Muscle layer of colon (tissue), 2 donors: Measurements from ENCODE around the gene LINGO4.

ENCODE experiments used
- H3K27ac ChIP-seq: one replicate; pipeline ENCODE4 v1.7.0; 2013; ENCODE audit warnings: low read depth, mild to moderate bottlenecking, low read length, moderate library complexity
- H3K27me3 ChIP-seq, 2 donors: one replicate each; pipeline ENCODE4 v1.7.0; 2013; ENCODE audit warnings: low read length in 2 of 2, mild to moderate bottlenecking in 2 of 2; ENCODE audit not compliant: insufficient read depth in 2 of 2, control insufficient read depth in 1 of 2
- H3K36me3 ChIP-seq: one replicate; pipeline ENCODE4 v1.7.0; 2013; ENCODE audit warnings: mild to moderate bottlenecking, low read length; ENCODE audit not compliant: insufficient read depth
- H3K4me1 ChIP-seq: one replicate; pipeline ENCODE4 v1.7.0; 2013; ENCODE audit warnings: mild to moderate bottlenecking, low read length; ENCODE audit not compliant: insufficient read depth
- H3K4me3 ChIP-seq, 2 donors: one replicate each; pipeline ENCODE4 v1.7.0; 2013; ENCODE audit warnings: low read length in 2 of 2, low read depth in 1 of 2, mild to moderate bottlenecking in 1 of 2, moderate library complexity in 1 of 2
- H3K9ac ChIP-seq: one replicate; pipeline ENCODE4 v1.7.0; 2013; ENCODE audit warnings: low read length
- H3K9me3 ChIP-seq: one replicate; pipeline ENCODE4 v1.7.0; 2013; ENCODE audit warnings: mild to moderate bottlenecking, low read length
- donor health status: abdominal sarcoma.
- donor health status: Adenocarcinoma of cecum.

LINGO4 gene

DNA sequence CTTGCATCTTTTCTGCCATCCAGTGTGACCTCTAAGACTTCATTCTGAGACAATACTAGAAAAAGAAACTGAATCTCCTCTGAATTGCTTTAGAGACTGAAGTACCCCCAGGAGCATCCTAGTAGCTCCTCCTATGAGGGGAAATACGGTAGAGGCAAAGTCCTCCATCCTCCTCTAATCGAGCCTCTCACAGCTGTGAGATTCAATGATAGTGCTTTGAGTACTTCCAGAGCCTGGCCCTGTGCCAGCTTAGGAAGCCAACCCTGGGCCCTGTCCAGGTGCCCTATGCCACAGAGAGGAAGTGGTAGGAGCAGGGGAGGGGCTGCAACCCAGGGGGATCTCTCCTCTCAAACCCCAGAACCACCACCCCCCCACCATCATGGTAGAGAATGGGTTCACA is 15.7 kb upstream of the LINGO4 start:
- Histone ChIP-seq H3K36me3 (no peaks in the 10 kb centered on the region), H3K27me3 (peaks cover 0 to 5% of the 10 kb centered on the region in 2 donors), H3K4me3 (no peak overlapping the region), H3K9me3 (no peaks in the 10 kb centered on the region), H3K27ac (no peak overlapping the region), H3K4me1 (no peaks in the 10 kb centered on the region), H3K9ac (no peak overlapping the region)

DNA sequence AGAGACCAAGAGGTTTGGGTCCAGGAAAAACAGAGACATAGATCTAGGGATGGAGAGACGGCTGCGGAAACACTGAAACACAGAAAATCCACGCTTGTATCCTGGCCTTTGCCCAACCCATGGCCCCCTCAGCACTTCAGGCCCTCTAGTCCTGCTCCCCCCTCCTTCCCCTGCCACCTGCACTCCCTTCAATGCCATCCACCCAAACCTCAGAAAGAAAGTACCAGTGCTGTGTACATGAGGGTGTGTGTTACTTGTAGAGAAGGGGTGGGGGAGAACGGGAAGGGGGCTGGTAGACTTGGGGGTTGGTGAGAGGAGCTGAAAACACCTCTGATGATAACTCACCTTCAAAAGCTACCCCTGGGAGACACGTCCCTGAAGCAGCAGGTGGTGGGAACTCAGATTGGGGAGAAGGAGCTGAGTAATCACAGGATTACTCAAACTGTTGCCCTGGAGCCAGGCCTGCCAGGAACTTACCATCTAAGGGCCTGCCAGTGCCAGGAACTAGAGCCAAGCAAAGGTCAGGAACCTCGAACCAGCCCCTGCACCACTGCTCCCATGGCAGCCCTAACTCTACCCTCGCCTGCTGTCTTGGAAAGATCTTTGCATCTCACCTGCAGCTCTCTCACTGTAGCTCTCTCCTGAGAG is 14.9 kb upstream of the LINGO4 start:
- Histone ChIP-seq H3K27me3 (peaks cover 0 to 5% of the 10 kb centered on the region in 2 donors), H3K4me3 (no peak overlapping the region), H3K27ac (no peak overlapping the region), H3K4me1 (no peaks in the 10 kb centered on the region), H3K9ac (no peak overlapping the region), H3K9me3 (no peaks in the 10 kb centered on the region), H3K36me3 (no peaks in the 10 kb centered on the region)

DNA sequence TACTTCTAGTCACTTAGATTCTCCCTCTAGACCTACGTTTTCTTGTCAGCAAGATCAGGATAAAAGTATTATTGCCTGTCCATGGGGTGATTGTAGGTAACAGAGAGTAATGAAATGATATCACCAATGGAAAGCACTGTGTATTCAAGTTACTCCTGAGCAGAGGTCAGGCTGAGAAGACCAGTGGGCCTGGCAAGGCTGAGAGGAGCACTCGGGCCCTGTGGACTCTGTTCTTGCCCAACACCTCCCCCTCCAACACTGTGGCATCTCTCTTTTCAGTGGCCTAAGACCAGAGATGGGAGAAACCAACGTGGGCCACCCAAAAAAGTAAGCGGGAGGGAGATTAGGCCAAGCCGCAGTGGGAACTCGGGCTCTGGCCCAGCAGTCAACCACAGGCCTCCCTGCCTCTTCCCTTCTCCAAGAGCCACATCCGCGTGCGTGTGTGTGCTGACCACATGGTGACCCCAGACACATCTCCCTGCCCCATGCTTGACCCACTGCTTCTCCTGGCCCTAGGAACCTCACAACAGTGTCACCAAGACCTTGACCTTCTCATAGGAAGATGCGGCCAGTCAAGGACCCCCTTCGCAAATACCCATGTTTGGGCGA is 14.1 kb upstream of the LINGO4 start:
- H3K4me3 ChIP-seq, result no peak overlapping the region
- no peaks in the 10 kb centered on the region for H3K4me1 ChIP-seq
- no peak overlapping the region for H3K27ac ChIP-seq
- no peaks in the 10 kb centered on the region for H3K9me3 ChIP-seq
- H3K36me3 ChIP-seq, result no peaks in the 10 kb centered on the region
- H3K27me3 ChIP-seq, result peaks cover 0 to 5% of the 10 kb centered on the region in 2 donors
- no peak overlapping the region for H3K9ac ChIP-seq

DNA sequence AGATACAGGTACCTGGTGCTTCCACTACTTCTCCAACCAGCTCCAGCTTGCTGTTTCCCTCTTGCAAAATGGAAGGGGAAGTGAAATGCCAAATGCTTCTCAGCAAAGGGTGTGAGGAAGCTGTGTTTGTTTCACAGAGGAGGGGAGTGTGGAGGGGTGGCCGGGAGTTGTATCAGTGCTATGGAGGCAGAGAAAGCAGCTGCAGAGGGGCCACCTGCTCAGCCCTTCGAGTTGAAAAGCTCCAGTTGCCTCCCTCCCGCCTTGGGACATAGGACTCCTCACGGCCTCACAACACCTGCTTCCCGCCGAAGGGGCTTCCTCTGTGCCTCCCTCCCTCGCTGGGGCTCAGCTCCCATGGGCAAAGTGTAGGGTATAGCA is 12.1 kb upstream of the LINGO4 start:
- H3K9me3 ChIP-seq, result no peaks in the 10 kb centered on the region
- no peak overlapping the region for H3K4me3 ChIP-seq
- no peaks in the 10 kb centered on the region for H3K36me3 ChIP-seq
- H3K9ac ChIP-seq, result no peak overlapping the region
- peaks cover 0 to 5% of the 10 kb centered on the region in 2 donors for H3K27me3 ChIP-seq
- H3K27ac ChIP-seq, result no peak overlapping the region
- no peaks in the 10 kb centered on the region for H3K4me1 ChIP-seq

DNA sequence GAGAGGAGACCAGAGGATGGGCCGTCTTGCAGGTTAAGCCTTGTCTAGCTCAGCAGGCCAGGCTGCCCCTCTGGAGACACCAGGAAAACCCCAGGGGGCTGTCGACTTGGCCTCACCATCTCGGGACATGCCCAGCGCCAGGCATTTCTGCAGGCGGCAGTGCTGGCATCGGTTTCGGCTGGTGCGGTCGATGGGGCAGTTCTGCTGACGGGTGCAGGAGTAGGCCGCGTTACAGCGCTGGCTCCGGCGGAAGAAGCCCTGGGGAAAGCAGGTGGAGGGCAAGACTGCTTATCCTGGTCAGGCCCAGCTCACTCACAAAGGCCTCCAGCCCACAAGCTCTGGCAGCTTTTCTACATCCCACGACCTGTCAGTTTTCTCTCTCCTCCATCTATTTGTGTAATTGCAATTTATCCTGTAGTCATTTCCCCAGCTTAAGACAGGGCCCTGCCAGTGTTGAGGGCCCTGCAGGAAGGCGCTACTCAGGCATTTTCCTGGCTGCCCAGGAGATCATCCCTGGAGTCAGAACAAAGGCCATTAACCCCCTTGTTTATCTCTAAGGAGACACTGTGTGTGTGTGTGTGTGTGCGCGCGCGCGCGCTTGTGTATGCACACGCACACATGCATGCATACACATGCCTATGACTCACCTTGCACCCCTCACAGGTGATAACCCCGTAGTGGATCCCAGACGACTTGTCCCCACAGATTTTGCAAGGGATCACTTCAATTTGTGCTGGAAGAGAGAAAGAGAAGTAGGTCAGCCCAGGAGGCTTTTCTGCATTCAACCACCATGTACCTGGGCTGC is 11.5 kb upstream of the LINGO4 start:
- no peaks in the 10 kb centered on the region for H3K9me3 ChIP-seq
- H3K27ac ChIP-seq, result no peak overlapping the region
- no peak overlapping the region for H3K9ac ChIP-seq
- H3K4me1 ChIP-seq, result no peaks in the 10 kb centered on the region
- H3K36me3 ChIP-seq, result no peaks in the 10 kb centered on the region
- H3K4me3 ChIP-seq, result no peak overlapping the region
- H3K27me3 ChIP-seq, result peaks cover 0 to 5% of the 10 kb centered on the region in 2 donors

GRCh38 chr1:151815716-151816327 is 10.6 kb upstream of the LINGO4 start:
- Histone ChIP-seq H3K4me1 (no peaks in the 10 kb centered on the region), H3K9ac (no peak overlapping the region), H3K36me3 (no peaks in the 10 kb centered on the region), H3K27me3 (peaks cover 0 to 5% of the 10 kb centered on the region in 2 donors), H3K27ac (no peak overlapping the region), H3K9me3 (no peaks in the 10 kb centered on the region), H3K4me3 (no peak overlapping the region)

DNA sequence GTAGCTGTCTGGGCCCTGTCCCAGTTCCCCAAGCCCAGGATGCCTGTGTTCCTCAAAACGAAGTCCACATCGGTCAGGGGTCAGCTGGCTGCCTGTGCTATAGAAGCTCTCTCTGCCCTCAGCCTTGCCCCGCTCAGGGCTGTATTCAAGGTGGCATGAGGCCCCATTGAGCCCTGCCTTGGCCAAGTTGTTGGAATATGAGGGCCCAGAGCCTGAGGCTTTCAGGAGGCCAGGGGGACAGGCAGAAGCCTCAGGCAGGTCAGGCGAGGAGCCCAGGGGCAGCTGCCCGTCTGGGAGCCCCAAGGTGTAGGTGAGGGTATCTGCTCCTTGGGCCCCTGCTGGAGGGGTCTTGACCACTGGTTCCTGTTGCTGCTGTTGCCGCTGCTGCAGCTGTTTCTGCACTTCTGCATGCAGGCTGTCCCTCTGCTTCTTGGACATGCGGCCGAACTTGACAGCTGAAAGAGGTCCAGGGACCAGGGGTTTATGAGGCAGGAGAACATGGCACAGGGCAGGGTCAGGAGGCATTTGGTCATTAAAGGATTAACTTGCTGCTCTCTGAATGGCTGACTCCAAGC is 9.8 kb upstream of the LINGO4 start:
- no peaks in the 10 kb centered on the region for H3K9me3 ChIP-seq
- H3K9ac ChIP-seq, result no peak overlapping the region
- H3K27me3 ChIP-seq, result peaks cover 0 to 5% of the 10 kb centered on the region in 2 donors
- H3K36me3 ChIP-seq, result no peaks in the 10 kb centered on the region
- H3K4me3 ChIP-seq, result no peak overlapping the region
- no peak overlapping the region for H3K27ac ChIP-seq
- H3K4me1 ChIP-seq, result no peaks in the 10 kb centered on the region

DNA sequence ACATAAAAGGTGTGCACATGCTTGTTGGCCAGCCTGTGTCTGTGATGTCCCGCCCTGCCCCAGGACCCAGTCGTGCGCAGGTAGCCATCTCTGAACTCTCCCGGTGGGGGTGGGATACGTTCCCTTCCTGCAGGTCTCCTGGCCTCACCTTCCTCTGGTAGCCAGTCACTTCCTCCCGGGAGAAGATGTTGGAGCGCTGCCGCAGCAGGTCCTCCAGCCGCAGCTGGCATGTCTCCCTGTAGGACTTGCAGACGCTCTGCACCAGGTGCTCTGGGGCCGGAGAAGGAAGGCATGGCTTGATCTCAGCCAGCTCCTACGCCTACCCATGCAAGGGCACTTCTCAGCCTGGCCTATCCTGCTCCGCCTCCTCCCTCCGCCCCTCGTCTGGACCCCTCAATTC is 9.2 kb upstream of the LINGO4 start:
- Histone ChIP-seq H3K27ac (no peak overlapping the region), H3K4me1 (no peaks in the 10 kb centered on the region), H3K36me3 (no peaks in the 10 kb centered on the region)

GRCh38 chr1:151813271-151813977 is 8.2 kb upstream of the LINGO4 start:
- no peak overlapping the region for H3K4me3 ChIP-seq
- no peak overlapping the region for H3K27ac ChIP-seq
- no peak overlapping the region for H3K9ac ChIP-seq
- no peaks in the 10 kb centered on the region for H3K4me1 ChIP-seq
- H3K9me3 ChIP-seq, result no peaks in the 10 kb centered on the region
- H3K27me3 ChIP-seq, result peaks cover 0 to 5% of the 10 kb centered on the region in 2 donors
- H3K36me3 ChIP-seq, result no peaks in the 10 kb centered on the region

More for the DNA sequence above, 9.2 kb upstream of the LINGO4 start:
- Histone ChIP-seq H3K9ac (no peak overlapping the region), H3K27me3 (peaks cover 0 to 5% of the 10 kb centered on the region in 2 donors), H3K9me3 (no peaks in the 10 kb centered on the region), H3K4me3 (no peak overlapping the region)

- Histone ChIP-seq H3K36me3 (no peaks in the 10 kb centered on the region), H3K9ac (no peak overlapping the region), H3K27ac (no peak overlapping the region), H3K27me3 (no peaks in the 10 kb centered on the region), H3K9me3 (no peaks in the 10 kb centered on the region), H3K4me1 (no peaks in the 10 kb centered on the region), H3K4me3 (no peak overlapping the region)
Observed at GRCh38 chr1:151811181-151811580, 6.0 kb upstream of the LINGO4 start.
